ENCODE data around the gene CCDC51.
"Not testable (repeated sequence)": the region's sequence is repeated elsewhere in the genome, so short reads cannot be mapped to it uniquely, and the experiment has no call there.

CCDC51 gene

GRCh38 chr3:48439820-48440589 is at the start of gene CCDC51, which contains the start of gene TMA7:
CCDC51 (minus strand) TSS chr3:48440119; CDS start chr3:48435128, 4,991 bp downstream.
TMA7 (plus strand) TSS chr3:48440257; CDS start chr3:48440297, 40 bp downstream.
- DNase-seq, result peak; percentile 96 to 98

- DNase-seq, result no peak
Observed at GRCh38 chr3:48486952-48487351, 47.0 kb upstream of the CCDC51 start.

GRCh38 chr3:48482822-48483221 is 42.9 kb upstream of the CCDC51 start:
- DNase-seq, result not testable (repeated sequence)

GRCh38 chr3:48480891-48481290 is 41.0 kb upstream of the CCDC51 start:
- not testable (repeated sequence) for DNase-seq

GRCh38 chr3:48478626-48479555 is 39.0 kb upstream of the CCDC51 start:
- DNase-seq, result peak; percentile 36 to 52

- no peak for DNase-seq
Observed at GRCh38 chr3:48477959-48478520, 38.1 kb upstream of the CCDC51 start.

- no peak for DNase-seq
Observed at GRCh38 chr3:48476426-48477053, 36.6 kb upstream of the CCDC51 start.

- DNase-seq, result no peak
Observed at GRCh38 chr3:48475188-48475587, 35.3 kb upstream of the CCDC51 start.

- DNase-seq, result no peak
Observed at GRCh38 chr3:48474619-48475018, 34.7 kb upstream of the CCDC51 start.

- DNase-seq, result not testable (repeated sequence)
Observed at GRCh38 chr3:48474031-48474430, 34.1 kb upstream of the CCDC51 start.

- DNase-seq, result no peak
Observed at GRCh38 chr3:48473617-48473952, 33.7 kb upstream of the CCDC51 start.

GRCh38 chr3:48472923-48473616 is 33.2 kb upstream of the CCDC51 start:
- DNase-seq, result peak; percentile 93 to 96

GRCh38 chr3:48472673-48472922 is 32.7 kb upstream of the CCDC51 start:
- no peak for DNase-seq

- DNase-seq, result no peak
Observed at GRCh38 chr3:48470286-48470685, 30.4 kb upstream of the CCDC51 start.

- DNase-seq, result no peak
Observed at GRCh38 chr3:48469046-48469915, 29.4 kb upstream of the CCDC51 start.

- no peak for DNase-seq
Observed at GRCh38 chr3:48468329-48468731, 28.4 kb upstream of the CCDC51 start.

- DNase-seq, result no peak
Observed at GRCh38 chr3:48467473-48468267, 27.8 kb upstream of the CCDC51 start.

- DNase-seq, result no peak
Observed at GRCh38 chr3:48467110-48467454, 27.2 kb upstream of the CCDC51 start.

- DNase-seq, result peak; percentile 27 to 29
Observed at GRCh38 chr3:48466386-48467109, 26.6 kb upstream of the CCDC51 start.

Data from stimulated activated CD4-positive, alpha-beta T cell treated with anti-CD3 and anti-CD28 coated beads, Interleukin-4, amount 100 ng/mL, for 4 hours (primary cell).